GM19351 (cell line): Measurements from ENCODE around the gene RBM34.
"Not testable (repeated sequence)": the region's sequence is repeated elsewhere in the genome, so short reads cannot be mapped to it uniquely, and the experiment has no call there.

Source experiments
- ATAC-seq: cut with Tn5 transposase; IDR thresholded peaks from one replicate; pipeline ENCODE4 v1.9.1; 2021; ENCODE audit warnings: mild to moderate bottlenecking, moderate library complexity; ENCODE audit not compliant: unreplicated experiment

Gene RBM34

GRCh38 chr1:235093013-235093695, 67.9 kb downstream of the RBM34 start:
- ATAC-seq = no peak

GRCh38 chr1:235092415-235092814, 68.6 kb downstream of the RBM34 start:
- not testable (repeated sequence) for ATAC-seq

GRCh38 chr1:235092045-235092406, 69.0 kb downstream of the RBM34 start:
- not testable (repeated sequence) for ATAC-seq

- ATAC-seq = not testable (repeated sequence)
Measured at GRCh38 chr1:235091319-235092044, 69.6 kb downstream of the RBM34 start.

GRCh38 chr1:235090406-235091069, 70.5 kb downstream of the RBM34 start:
- no peak for ATAC-seq

- no peak for ATAC-seq
Measured at GRCh38 chr1:235088907-235089306, 72.1 kb downstream of the RBM34 start.

- no peak for ATAC-seq
Measured at GRCh38 chr1:235088430-235088829, 72.6 kb downstream of the RBM34 start.

- no peak for ATAC-seq
Measured at GRCh38 chr1:235087906-235088305, 73.1 kb downstream of the RBM34 start.

GRCh38 chr1:235085411-235086117, 75.5 kb downstream of the RBM34 start:
- not testable (repeated sequence) for ATAC-seq
